ENCODE data around the gene GALNT17.

DNA sequence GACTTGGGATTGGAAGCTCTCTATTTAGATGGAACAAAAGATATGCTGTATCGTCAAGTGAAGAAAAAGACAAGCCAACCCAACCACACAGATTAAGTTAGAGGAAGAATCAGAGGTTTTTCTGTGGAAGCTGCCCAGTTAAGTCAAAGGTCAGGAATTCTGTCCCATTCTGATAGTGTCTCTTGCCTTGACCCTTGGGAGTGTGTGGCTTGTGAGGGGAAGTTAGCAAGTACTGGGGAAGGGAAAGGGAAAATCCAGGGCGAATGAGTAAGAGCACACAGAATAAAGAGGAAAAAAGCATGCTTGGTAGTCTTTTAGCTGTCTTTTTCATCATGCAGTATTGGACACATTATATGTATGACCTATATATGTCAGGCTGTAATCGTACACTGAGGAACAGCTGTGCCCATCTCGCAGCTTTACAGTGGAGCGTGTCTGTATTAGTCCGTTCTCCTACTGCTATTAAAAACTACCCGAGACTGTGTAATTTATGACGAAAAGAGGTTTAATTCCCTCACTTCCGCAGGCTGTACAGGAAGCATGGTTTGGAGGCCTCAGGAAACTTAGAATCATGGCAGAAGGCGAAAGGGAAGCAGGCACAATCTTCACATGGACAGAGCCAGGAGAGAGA, 197.2 kb downstream of the GALNT17 start:
- TF ChIP-seq, protein P1, sequence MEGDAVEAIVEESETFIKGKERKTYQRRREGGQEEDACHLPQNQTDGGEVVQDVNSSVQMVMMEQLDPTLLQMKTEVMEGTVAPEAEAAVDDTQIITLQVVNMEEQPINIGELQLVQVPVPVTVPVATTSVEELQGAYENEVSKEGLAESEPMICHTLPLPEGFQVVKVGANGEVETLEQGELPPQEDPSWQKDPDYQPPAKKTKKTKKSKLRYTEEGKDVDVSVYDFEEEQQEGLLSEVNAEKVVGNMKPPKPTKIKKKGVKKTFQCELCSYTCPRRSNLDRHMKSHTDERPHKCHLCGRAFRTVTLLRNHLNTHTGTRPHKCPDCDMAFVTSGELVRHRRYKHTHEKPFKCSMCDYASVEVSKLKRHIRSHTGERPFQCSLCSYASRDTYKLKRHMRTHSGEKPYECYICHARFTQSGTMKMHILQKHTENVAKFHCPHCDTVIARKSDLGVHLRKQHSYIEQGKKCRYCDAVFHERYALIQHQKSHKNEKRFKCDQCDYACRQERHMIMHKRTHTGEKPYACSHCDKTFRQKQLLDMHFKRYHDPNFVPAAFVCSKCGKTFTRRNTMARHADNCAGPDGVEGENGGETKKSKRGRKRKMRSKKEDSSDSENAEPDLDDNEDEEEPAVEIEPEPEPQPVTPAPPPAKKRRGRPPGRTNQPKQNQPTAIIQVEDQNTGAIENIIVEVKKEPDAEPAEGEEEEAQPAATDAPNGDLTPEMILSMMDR (IDR thresholded peaks at IDR 0.05): no peak
- no peak for TF ChIP-seq POLR2AphosphoS5 (IDR thresholded peaks at IDR 0.05; ENCODE audit: low read depth, low read length)
- TF ChIP-seq, protein P2, sequence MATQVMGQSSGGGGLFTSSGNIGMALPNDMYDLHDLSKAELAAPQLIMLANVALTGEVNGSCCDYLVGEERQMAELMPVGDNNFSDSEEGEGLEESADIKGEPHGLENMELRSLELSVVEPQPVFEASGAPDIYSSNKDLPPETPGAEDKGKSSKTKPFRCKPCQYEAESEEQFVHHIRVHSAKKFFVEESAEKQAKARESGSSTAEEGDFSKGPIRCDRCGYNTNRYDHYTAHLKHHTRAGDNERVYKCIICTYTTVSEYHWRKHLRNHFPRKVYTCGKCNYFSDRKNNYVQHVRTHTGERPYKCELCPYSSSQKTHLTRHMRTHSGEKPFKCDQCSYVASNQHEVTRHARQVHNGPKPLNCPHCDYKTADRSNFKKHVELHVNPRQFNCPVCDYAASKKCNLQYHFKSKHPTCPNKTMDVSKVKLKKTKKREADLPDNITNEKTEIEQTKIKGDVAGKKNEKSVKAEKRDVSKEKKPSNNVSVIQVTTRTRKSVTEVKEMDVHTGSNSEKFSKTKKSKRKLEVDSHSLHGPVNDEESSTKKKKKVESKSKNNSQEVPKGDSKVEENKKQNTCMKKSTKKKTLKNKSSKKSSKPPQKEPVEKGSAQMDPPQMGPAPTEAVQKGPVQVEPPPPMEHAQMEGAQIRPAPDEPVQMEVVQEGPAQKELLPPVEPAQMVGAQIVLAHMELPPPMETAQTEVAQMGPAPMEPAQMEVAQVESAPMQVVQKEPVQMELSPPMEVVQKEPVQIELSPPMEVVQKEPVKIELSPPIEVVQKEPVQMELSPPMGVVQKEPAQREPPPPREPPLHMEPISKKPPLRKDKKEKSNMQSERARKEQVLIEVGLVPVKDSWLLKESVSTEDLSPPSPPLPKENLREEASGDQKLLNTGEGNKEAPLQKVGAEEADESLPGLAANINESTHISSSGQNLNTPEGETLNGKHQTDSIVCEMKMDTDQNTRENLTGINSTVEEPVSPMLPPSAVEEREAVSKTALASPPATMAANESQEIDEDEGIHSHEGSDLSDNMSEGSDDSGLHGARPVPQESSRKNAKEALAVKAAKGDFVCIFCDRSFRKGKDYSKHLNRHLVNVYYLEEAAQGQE (IDR thresholded peaks at IDR 0.05; ENCODE audit: insufficient read depth in 1 of 2, low read depth in 2 of 2, low read length in 1 of 2): no peak
- no peak for TF ChIP-seq SIN3A (IDR thresholded peaks at IDR 0.05; ENCODE audit: borderline replicate concordance, insufficient read depth, low read depth, low read length)
- no peak for TF ChIP-seq TCF7L2 (IDR thresholded peaks at IDR 0.05; ENCODE audit: low read depth, low read length)
